Parathyroid adenoma (tissue), 2 donors: ENCODE measurements around the gene POU2F1.

ENCODE experiments used
- H2AFZ ChIP-seq: fragments of 300-600 bp; sonication (generic); one replicate; pipeline ENCODE4 v1.7.0; 2017; ENCODE audit warnings: antibody characterized with exemption, mild to moderate bottlenecking
- H3K27ac ChIP-seq: fragments of 300-600 bp; sonication (generic); one replicate; pipeline ENCODE4 v1.7.0; 2017
- H3K27me3 ChIP-seq: fragments of 300-600 bp; sonication (generic); one replicate; pipeline ENCODE4 v1.7.0; 2017; ENCODE audit warnings: low read length; ENCODE audit not compliant: control insufficient read depth, insufficient read depth
- H3K36me3 ChIP-seq: fragments of 300-600 bp; sonication (generic); one replicate; pipeline ENCODE4 v1.7.0; 2017; ENCODE audit warnings: low read length; ENCODE audit not compliant: control insufficient read depth, insufficient read depth
- H3K4me1 ChIP-seq: fragments of 300-600 bp; sonication (generic); one replicate; pipeline ENCODE4 v1.7.0; 2017; ENCODE audit warnings: control low read depth
- H3K4me2 ChIP-seq: fragments of 300-600 bp; sonication (generic); one replicate; pipeline ENCODE4 v1.7.0; 2017; ENCODE audit warnings: low read length
- H3K4me3 ChIP-seq: fragments of 300-600 bp; sonication (generic); one replicate; pipeline ENCODE4 v1.7.0; 2017; ENCODE audit warnings: low read depth, low read length
- H3K79me2 ChIP-seq: fragments of 300-600 bp; sonication (generic); one replicate; pipeline ENCODE4 v1.7.0; 2017; ENCODE audit warnings: control low read depth
- H3K9ac ChIP-seq: fragments of 300-600 bp; sonication (generic); one replicate; pipeline ENCODE4 v1.7.0; 2017; ENCODE audit warnings: mild to moderate bottlenecking
- H3K9me3 ChIP-seq: fragments of 300-600 bp; sonication (generic); one replicate; pipeline ENCODE4 v1.7.0; 2017; ENCODE audit warnings: low read length; ENCODE audit not compliant: control insufficient read depth
- TF ChIP-seq, protein P1 (sequence below): fragments of 300-600 bp; sonication (generic); IDR thresholded peaks from one replicate; pipeline ENCODE4 v1.7.0; 2017; ENCODE audit warnings: antibody characterized with exemption, mild to moderate bottlenecking
- donor health status: primary hyperparathyroidism.

POU2F1 gene

DNA sequence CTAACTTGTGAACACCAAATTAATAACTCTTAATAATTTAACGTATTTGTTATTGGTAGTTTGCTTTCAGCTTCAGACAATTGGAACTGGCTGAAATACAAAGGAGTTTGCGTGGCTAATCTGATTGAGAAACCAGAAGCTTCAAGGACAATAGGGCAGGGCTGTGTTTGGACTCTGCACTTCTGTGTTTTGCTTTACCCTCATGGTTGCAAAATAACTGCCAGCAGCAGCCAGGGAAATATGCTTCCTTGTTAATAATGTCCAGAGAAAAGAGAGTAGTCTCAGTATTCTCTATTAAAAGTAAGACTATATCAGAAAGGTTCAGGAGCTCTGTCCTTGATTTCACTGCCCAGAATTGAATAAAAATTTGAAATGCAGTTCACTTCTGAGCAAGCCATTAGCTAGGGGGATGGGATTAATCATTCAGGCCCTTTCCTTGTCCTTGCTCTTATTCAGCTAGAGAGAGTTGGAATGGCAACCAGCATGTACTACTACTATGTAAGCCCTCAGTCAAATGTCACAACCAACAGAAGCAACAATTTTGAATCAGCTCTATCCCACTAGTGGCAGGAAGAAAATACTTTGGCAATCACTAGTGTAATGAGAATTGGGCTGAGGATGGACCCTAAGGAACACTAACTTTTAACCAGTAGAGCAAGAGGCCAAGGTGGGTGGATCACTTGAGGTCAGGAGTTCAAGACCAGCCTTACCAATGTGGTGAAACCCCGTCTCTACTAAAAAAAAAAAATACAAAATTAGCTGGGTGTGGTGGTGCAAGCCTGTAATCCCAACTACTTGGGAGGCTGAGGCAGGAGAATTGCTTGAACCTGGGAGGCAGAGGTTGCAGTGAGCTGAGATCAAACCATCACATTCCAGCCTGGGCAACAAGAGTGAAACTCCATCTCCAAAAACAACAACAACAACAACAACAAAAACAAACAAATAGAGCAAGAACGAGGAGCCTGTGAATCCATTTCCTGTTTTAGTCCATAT lies 76.8 kb downstream of the POU2F1 start:
- no peak overlapping the region for H3K9ac ChIP-seq
- TF ChIP-seq, protein P1, sequence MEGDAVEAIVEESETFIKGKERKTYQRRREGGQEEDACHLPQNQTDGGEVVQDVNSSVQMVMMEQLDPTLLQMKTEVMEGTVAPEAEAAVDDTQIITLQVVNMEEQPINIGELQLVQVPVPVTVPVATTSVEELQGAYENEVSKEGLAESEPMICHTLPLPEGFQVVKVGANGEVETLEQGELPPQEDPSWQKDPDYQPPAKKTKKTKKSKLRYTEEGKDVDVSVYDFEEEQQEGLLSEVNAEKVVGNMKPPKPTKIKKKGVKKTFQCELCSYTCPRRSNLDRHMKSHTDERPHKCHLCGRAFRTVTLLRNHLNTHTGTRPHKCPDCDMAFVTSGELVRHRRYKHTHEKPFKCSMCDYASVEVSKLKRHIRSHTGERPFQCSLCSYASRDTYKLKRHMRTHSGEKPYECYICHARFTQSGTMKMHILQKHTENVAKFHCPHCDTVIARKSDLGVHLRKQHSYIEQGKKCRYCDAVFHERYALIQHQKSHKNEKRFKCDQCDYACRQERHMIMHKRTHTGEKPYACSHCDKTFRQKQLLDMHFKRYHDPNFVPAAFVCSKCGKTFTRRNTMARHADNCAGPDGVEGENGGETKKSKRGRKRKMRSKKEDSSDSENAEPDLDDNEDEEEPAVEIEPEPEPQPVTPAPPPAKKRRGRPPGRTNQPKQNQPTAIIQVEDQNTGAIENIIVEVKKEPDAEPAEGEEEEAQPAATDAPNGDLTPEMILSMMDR: no peak
- H3K4me3 ChIP-seq: no peak overlapping the region
- no peaks in the 10 kb centered on the region for H3K79me2 ChIP-seq
- no peaks in the 10 kb centered on the region for H3K4me1 ChIP-seq
- no peak overlapping the region for H3K27ac ChIP-seq
- no peak overlapping the region for H2AFZ ChIP-seq
- H3K27me3 ChIP-seq: no peaks in the 10 kb centered on the region
- H3K4me2 ChIP-seq: no peak overlapping the region
- H3K36me3 ChIP-seq: no peaks in the 10 kb centered on the region
- no peaks in the 10 kb centered on the region for H3K9me3 ChIP-seq

GRCh38 chr1:167298325-167298724 lies 77.6 kb downstream of the POU2F1 start:
- Histone ChIP-seq H3K79me2 (no peaks in the 10 kb centered on the region), H3K9me3 (no peaks in the 10 kb centered on the region), H2AFZ (no peak overlapping the region), H3K27me3 (no peaks in the 10 kb centered on the region), H3K9ac (no peak overlapping the region), H3K27ac (no peak overlapping the region), H3K4me3 (no peak overlapping the region), H3K4me2 (no peak overlapping the region), H3K4me1 (no peaks in the 10 kb centered on the region), H3K36me3 (no peaks in the 10 kb centered on the region)
- TF ChIP-seq, protein P1: no peak

- no peaks in the 10 kb centered on the region for H3K27me3 ChIP-seq
- no peak overlapping the region for H3K27ac ChIP-seq
- H3K9ac ChIP-seq: no peak overlapping the region
- no peaks in the 10 kb centered on the region for H3K9me3 ChIP-seq
- H2AFZ ChIP-seq: no peak overlapping the region
- H3K4me2 ChIP-seq: no peak overlapping the region
- H3K79me2 ChIP-seq: no peaks in the 10 kb centered on the region
- TF ChIP-seq, protein P1: no peak
- no peaks in the 10 kb centered on the region for H3K4me1 ChIP-seq
- no peak overlapping the region for H3K4me3 ChIP-seq
- no peaks in the 10 kb centered on the region for H3K36me3 ChIP-seq
Measured at GRCh38 chr1:167301355-167301754, 80.7 kb downstream of the POU2F1 start.

DNA sequence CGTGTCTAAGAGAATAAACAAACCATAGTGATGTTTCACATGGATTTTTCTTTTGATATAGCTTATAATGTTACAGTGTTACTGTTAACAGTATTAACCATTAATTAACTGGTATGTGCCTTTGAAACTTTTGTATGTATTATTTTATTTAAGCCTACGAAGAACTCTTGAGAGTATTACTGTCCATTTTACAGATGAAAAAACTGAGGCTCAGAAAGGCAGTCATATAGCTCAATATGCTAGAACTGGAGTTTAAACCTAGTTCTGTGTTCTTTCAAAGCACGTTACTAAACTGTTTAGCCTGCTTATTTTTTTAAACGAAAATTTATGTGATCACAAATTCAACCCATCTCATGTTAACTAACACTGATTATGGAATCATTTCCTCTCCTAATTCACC lies 83.5 kb downstream of the POU2F1 start:
- no peaks in the 10 kb centered on the region for H3K36me3 ChIP-seq
- H2AFZ ChIP-seq: no peak overlapping the region
- H3K79me2 ChIP-seq: no peaks in the 10 kb centered on the region
- no peak overlapping the region for H3K4me2 ChIP-seq
- H3K4me1 ChIP-seq: no peaks in the 10 kb centered on the region
- TF ChIP-seq, protein P1: no peak
- no peaks in the 10 kb centered on the region for H3K9me3 ChIP-seq
- H3K4me3 ChIP-seq: no peak overlapping the region
- H3K27ac ChIP-seq: no peak overlapping the region
- H3K27me3 ChIP-seq: no peaks in the 10 kb centered on the region
- H3K9ac ChIP-seq: no peak overlapping the region
